HG02981 (cell line): ENCODE measurements around the gene UST.

Experiments
- ATAC-seq: cut with Tn5 transposase; IDR thresholded peaks from one replicate; pipeline ENCODE4 v1.9.1; 2021; ENCODE audit warnings: mild to moderate bottlenecking, moderate library complexity; ENCODE audit not compliant: unreplicated experiment

Gene UST

GRCh38 chr6:149077208-149077607, 330.4 kb downstream of the UST start:
- ATAC-seq = no peak

- ATAC-seq = no peak
Observed at GRCh38 chr6:149078211-149078782, 331.5 kb downstream of the UST start.

GRCh38 chr6:149079456-149079855, 332.6 kb downstream of the UST start:
- ATAC-seq = no peak

GRCh38 chr6:149079911-149080491, 333.2 kb downstream of the UST start:
- no peak for ATAC-seq

- ATAC-seq = no peak
Observed at GRCh38 chr6:149080511-149080910, 333.7 kb downstream of the UST start.

- no peak for ATAC-seq
Observed at GRCh38 chr6:149081281-149081680, 334.5 kb downstream of the UST start.

GRCh38 chr6:149082320-149082719, 335.5 kb downstream of the UST start:
- peak; percentile 72 for ATAC-seq

- ATAC-seq = no peak
Observed at GRCh38 chr6:149084026-149084425, 337.2 kb downstream of the UST start.

- ATAC-seq = no peak
Observed at GRCh38 chr6:149084808-149085556, 338.2 kb downstream of the UST start.

GRCh38 chr6:149085557-149085938, 338.7 kb downstream of the UST start:
- ATAC-seq = no peak

- ATAC-seq = no peak
Observed at GRCh38 chr6:149086363-149086762, 339.5 kb downstream of the UST start.

- no peak for ATAC-seq
Observed at GRCh38 chr6:149087898-149088297, 341.1 kb downstream of the UST start.

- ATAC-seq = no peak
Observed at GRCh38 chr6:149088361-149088760, 341.5 kb downstream of the UST start.

- ATAC-seq = no peak
Observed at GRCh38 chr6:149089510-149089909, 342.7 kb downstream of the UST start.

- no peak for ATAC-seq
Observed at GRCh38 chr6:149090937-149091336, 344.1 kb downstream of the UST start.

GRCh38 chr6:149093643-149094042, 346.8 kb downstream of the UST start:
- no peak for ATAC-seq

GRCh38 chr6:149094156-149094555, 347.3 kb downstream of the UST start:
- ATAC-seq = no peak

- no peak for ATAC-seq
Observed at GRCh38 chr6:149094934-149095351, 348.1 kb downstream of the UST start.

GRCh38 chr6:149095842-149096241, 349.0 kb downstream of the UST start:
- ATAC-seq = no peak

- ATAC-seq = no peak
Observed at GRCh38 chr6:149097794-149098193, 351.0 kb downstream of the UST start.

GRCh38 chr6:149098700-149099276, 352.0 kb downstream of the UST start:
- no peak for ATAC-seq

- ATAC-seq = no peak
Observed at GRCh38 chr6:149102324-149102723, 355.5 kb downstream of the UST start.
